Fibroblast of the conjunctiva (primary cell): ENCODE measurements around the gene C3AR1.
"Not testable (repeated sequence)": the region's sequence is repeated elsewhere in the genome, so short reads cannot be mapped to it uniquely, and the experiment has no call there.

Experiments
- DNase-seq: peaks from one replicate; pipeline ENCODE4 v3.0.0-alpha.2; 2010; ENCODE audit warnings: low read depth

C3AR1 gene

GRCh38 chr12:8065991-8066594 is at the start of gene C3AR1:
TSS of gene C3AR1 (minus strand) at chr12:8066359. CDS start at chr12:8060185, 6,174 bp downstream.
- no peak for DNase-seq

GRCh38 chr12:8113117-8113516 is 47.0 kb upstream of the C3AR1 start:
- DNase-seq, result not testable (repeated sequence)

- peak; percentile 69 for DNase-seq
Measured at GRCh38 chr12:8108808-8109398, 42.7 kb upstream of the C3AR1 start.

GRCh38 chr12:8099235-8099634 is 33.1 kb upstream of the C3AR1 start:
- no peak for DNase-seq

- DNase-seq, result no peak
Measured at GRCh38 chr12:8096281-8096915, 30.2 kb upstream of the C3AR1 start.

GRCh38 chr12:8093291-8093690 is 27.1 kb upstream of the C3AR1 start:
- no peak for DNase-seq

GRCh38 chr12:8089716-8090115 is 23.6 kb upstream of the C3AR1 start:
- no peak for DNase-seq

GRCh38 chr12:8089277-8089676 is 23.1 kb upstream of the C3AR1 start:
- not testable (repeated sequence) for DNase-seq

- no peak for DNase-seq
Measured at GRCh38 chr12:8088574-8088973, 22.4 kb upstream of the C3AR1 start.

GRCh38 chr12:8087666-8088065 is 21.5 kb upstream of the C3AR1 start:
- DNase-seq, result no peak

- not testable (repeated sequence) for DNase-seq
Measured at GRCh38 chr12:8084351-8084750, 18.2 kb upstream of the C3AR1 start.

GRCh38 chr12:8082808-8083100 is 16.6 kb upstream of the C3AR1 start:
- no peak for DNase-seq

- DNase-seq, result no peak
Measured at GRCh38 chr12:8081251-8081920, 15.2 kb upstream of the C3AR1 start.

- no peak for DNase-seq
Measured at GRCh38 chr12:8080120-8080519, 14.0 kb upstream of the C3AR1 start.

GRCh38 chr12:8078916-8079315 is 12.8 kb upstream of the C3AR1 start:
- DNase-seq, result no peak

GRCh38 chr12:8078398-8078797 is 12.2 kb upstream of the C3AR1 start:
- DNase-seq, result peak; percentile 69

GRCh38 chr12:8077207-8077606 is 11.0 kb upstream of the C3AR1 start:
- peak; percentile 3 for DNase-seq

- no peak for DNase-seq
Measured at GRCh38 chr12:8076366-8076765, 10.2 kb upstream of the C3AR1 start.

GRCh38 chr12:8075935-8076334 is 9.8 kb upstream of the C3AR1 start:
- DNase-seq, result no peak

- not testable (repeated sequence) for DNase-seq
Measured at GRCh38 chr12:8071820-8072219, 5.7 kb upstream of the C3AR1 start.

GRCh38 chr12:8069582-8069981 is 3.4 kb upstream of the C3AR1 start:
- DNase-seq, result no peak

- DNase-seq, result no peak
Measured at GRCh38 chr12:8064131-8064530, 2.0 kb downstream of the C3AR1 start.

- no peak for DNase-seq
Measured at GRCh38 chr12:8058506-8058905, 7.7 kb downstream of the C3AR1 start.
